ENCODE results near the gene CD200R1.
"Not testable (repeated sequence)": the region's sequence is repeated elsewhere in the genome, so short reads cannot be mapped to it uniquely, and the experiment has no call there.

CD200R1 gene

DNA sequence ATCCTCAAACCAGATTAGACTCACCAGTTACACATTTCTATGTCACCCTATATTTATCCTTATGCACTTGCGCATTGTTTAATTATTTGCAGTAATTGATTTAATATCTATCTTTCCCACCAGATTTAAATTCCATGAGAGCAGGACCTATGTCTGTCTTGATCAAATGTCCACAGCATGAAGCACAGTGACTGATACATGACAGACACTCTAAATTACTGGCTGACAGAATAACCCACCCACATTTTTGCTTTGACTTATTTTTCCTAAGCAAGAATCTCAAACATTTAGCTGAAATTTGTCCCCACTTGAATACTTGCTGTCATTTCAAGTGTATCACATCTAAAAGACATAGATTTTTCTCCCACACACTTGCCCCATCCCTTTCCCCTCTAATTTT is 7.5 kb downstream of the CD200R1 start:
- Histone ChIP-seq H3K4me1 (ENCODE audit: insufficient read depth, low read length) (no peaks in the 10 kb centered on the region), H3K27me3 (ENCODE audit: insufficient read depth, low read length) (no peaks in the 10 kb centered on the region), H3K9me3 (ENCODE audit: low read length) (no peaks in the 10 kb centered on the region), H3K4me3 (ENCODE audit: low read length) (no peak overlapping the region), H2AFZ (ENCODE audit: low read depth, low read length) (no peak overlapping the region), H3K36me3 (ENCODE audit: insufficient read depth, low read length) (no peaks in the 10 kb centered on the region)

DNA sequence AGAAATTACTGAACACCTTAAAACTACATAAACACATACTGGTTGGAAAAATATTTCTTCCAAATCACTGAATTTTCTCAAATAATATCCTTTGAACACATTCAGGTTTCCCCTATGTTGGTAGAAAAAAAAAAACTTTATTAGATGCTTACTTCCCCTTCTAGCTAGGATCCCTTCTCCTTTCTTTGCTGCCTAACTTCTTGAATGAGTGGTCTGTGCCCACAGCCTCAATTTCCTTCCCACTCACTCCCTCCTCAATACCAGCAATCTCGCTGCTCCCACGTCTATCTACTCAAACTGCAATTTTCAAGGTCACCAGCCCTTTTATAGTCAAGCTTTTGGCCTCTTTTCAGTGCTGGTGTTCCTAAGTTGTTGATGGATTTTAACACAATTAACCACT is 8.3 kb downstream of the CD200R1 start:
- Histone ChIP-seq H3K36me3 (ENCODE audit: insufficient read depth, low read length) (no peaks in the 10 kb centered on the region), H3K9me3 (ENCODE audit: low read length) (no peaks in the 10 kb centered on the region), H3K27me3 (ENCODE audit: insufficient read depth, low read length) (no peaks in the 10 kb centered on the region), H3K4me1 (ENCODE audit: insufficient read depth, low read length) (no peaks in the 10 kb centered on the region), H2AFZ (ENCODE audit: low read depth, low read length) (peak overlapping the region; percentile 46), H3K4me3 (ENCODE audit: low read length) (no peak overlapping the region)

DNA sequence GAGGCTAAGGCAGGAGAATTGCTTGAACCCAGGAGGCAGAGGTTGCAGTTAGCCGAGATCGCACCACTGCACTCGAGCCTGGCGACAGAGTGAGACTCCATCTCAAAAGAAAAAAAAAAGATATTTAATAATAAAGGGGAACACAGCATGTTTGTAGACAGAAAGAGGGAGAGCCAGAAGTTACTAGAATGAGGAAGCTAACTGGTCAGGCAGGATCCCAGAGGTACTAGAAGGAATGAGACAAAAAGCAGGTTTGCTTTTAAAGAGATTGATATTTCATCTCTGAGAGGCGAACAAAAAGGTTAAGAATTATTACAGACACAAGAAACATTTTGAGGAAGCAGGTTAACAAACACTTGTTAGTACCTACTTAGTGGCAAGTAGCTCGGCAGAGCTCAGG is 9.2 kb downstream of the CD200R1 start:
- no peaks in the 10 kb centered on the region for H3K36me3 ChIP-seq (ENCODE audit: insufficient read depth, low read length)
- no peaks in the 10 kb centered on the region for H3K4me1 ChIP-seq (ENCODE audit: insufficient read depth, low read length)
- H3K4me3 ChIP-seq (ENCODE audit: low read length), result no peak overlapping the region
- H3K9me3 ChIP-seq (ENCODE audit: low read length), result no peaks in the 10 kb centered on the region
- H3K27me3 ChIP-seq (ENCODE audit: insufficient read depth, low read length), result no peaks in the 10 kb centered on the region
- no peak overlapping the region for H2AFZ ChIP-seq (ENCODE audit: low read depth, low read length)

DNA sequence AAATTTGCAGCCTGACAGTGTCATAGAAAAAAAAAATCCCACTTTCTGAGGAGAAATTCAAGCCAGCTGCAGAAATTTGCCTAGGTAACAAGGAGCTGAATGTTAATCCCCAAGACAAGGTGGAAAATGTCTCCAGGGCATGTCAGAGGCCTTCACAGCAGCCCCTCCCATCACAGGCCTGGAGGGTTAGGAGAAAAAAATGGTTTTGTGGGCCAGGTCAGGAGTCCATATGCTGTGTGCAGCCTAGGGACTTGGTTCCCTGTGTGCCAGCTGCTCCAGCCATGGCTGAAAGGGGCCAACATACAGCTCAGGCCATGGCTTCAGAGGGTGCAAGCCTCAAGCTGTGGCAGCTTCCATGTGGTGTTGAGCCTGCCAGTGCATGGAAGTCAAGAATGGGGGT is 11.2 kb downstream of the CD200R1 start:
- Histone ChIP-seq H3K4me1 (ENCODE audit: insufficient read depth, low read length) (no peaks in the 10 kb centered on the region), H3K27me3 (ENCODE audit: insufficient read depth, low read length) (no peaks in the 10 kb centered on the region), H3K4me3 (ENCODE audit: low read length) (no peak overlapping the region), H2AFZ (ENCODE audit: low read depth, low read length) (no peak overlapping the region), H3K36me3 (ENCODE audit: insufficient read depth, low read length) (no peaks in the 10 kb centered on the region), H3K9me3 (ENCODE audit: low read length) (no peaks in the 10 kb centered on the region)

DNA sequence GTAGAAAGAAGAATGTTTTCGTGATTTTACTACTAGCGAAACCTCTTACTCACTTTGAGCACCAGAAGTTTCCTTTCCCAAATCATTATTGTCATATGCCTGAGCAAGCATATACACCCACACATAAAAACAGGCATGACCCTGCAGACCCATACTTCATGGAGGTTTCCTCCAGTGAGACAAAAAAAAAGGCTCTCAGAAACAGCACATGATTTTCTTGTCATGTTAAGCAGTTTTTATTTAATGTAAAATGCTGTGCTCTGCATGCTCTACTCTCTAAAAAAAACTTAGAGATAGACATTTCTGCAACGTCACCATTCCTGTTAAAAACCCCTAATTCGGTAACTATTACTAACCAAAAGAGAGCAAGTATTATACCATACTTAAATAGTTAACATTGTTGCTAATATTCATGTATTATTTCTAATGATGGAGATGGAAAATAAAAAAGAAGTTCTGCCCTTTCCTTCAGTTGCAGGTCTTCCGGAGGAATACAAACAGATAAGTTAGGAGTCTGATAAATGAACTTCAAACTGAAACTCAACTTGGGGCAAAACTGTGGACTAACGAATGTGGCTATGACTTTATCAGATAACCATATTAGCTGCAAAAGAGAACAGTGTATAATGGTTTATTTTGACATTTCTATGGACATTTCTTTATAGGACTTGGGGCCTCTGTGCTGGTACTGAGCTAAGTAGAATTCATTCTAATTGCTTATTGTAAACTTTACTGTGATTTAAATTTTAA is 15.9 kb downstream of the CD200R1 start:
- H3K4me3 ChIP-seq (ENCODE audit: low read length), result no peak overlapping the region
- H3K9me3 ChIP-seq (ENCODE audit: low read length), result no peaks in the 10 kb centered on the region
- no peaks in the 10 kb centered on the region for H3K4me1 ChIP-seq (ENCODE audit: insufficient read depth, low read length)
- no peaks in the 10 kb centered on the region for H3K27me3 ChIP-seq (ENCODE audit: insufficient read depth, low read length)
- H2AFZ ChIP-seq (ENCODE audit: low read depth, low read length), result no peak overlapping the region
- H3K36me3 ChIP-seq (ENCODE audit: insufficient read depth, low read length), result no peaks in the 10 kb centered on the region

DNA sequence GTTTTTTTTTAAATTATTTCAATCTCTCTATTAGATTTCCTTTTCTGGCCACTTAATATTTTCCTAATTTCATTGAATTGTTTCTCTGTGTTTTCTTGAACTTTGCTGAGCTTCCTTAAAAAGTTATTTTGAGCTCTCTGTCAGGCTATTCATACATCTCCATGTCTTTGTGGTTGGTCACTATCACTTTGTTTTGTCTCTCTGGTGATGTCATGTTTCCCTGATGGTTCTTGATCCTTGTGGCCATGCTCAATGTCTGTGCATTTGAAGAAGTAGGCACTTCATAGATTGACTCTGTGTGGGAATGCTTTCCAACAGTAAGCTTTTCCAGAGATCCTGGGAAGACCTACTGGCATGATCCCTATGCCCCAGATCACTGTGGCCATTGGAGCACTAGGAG is 18.6 kb downstream of the CD200R1 start:
- H3K27me3 ChIP-seq (ENCODE audit: insufficient read depth, low read length), result no peaks in the 10 kb centered on the region
- H3K4me3 ChIP-seq (ENCODE audit: low read length), result no peak overlapping the region
- H3K36me3 ChIP-seq (ENCODE audit: insufficient read depth, low read length), result no peaks in the 10 kb centered on the region
- no peaks in the 10 kb centered on the region for H3K4me1 ChIP-seq (ENCODE audit: insufficient read depth, low read length)
- no peaks in the 10 kb centered on the region for H3K9me3 ChIP-seq (ENCODE audit: low read length)
- H2AFZ ChIP-seq (ENCODE audit: low read depth, low read length), result no peak overlapping the region

DNA sequence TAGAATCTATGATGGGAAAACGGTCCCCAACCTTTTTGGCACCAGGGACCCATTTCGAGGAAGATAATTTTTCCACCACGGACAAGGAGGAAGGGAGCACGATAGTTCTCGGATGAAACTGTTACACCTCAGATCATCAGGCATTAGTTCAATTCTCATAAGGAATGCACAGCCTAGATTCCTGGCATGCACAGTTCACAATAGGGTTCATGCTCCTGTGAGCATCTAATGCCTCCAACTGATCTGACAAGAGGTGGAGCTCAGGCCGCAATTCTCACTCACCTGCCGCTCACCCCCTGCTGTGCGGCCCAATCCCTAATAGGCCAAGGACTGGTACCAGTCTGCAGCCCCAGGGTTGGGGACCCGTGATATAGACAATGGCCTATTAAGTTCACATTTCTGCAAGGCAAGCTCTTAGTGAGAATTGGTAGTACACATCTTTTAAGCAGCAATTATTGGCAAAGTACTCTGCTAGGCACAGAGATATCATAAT is 26.5 kb downstream of the CD200R1 start:
- Histone ChIP-seq H3K4me3 (ENCODE audit: low read length) (no peak overlapping the region), H3K4me1 (ENCODE audit: insufficient read depth, low read length) (no peaks in the 10 kb centered on the region), H3K9me3 (ENCODE audit: low read length) (no peaks in the 10 kb centered on the region), H3K27me3 (ENCODE audit: insufficient read depth, low read length) (no peaks in the 10 kb centered on the region), H2AFZ (ENCODE audit: low read depth, low read length) (no peak overlapping the region), H3K36me3 (ENCODE audit: insufficient read depth, low read length) (no peaks in the 10 kb centered on the region)

DNA sequence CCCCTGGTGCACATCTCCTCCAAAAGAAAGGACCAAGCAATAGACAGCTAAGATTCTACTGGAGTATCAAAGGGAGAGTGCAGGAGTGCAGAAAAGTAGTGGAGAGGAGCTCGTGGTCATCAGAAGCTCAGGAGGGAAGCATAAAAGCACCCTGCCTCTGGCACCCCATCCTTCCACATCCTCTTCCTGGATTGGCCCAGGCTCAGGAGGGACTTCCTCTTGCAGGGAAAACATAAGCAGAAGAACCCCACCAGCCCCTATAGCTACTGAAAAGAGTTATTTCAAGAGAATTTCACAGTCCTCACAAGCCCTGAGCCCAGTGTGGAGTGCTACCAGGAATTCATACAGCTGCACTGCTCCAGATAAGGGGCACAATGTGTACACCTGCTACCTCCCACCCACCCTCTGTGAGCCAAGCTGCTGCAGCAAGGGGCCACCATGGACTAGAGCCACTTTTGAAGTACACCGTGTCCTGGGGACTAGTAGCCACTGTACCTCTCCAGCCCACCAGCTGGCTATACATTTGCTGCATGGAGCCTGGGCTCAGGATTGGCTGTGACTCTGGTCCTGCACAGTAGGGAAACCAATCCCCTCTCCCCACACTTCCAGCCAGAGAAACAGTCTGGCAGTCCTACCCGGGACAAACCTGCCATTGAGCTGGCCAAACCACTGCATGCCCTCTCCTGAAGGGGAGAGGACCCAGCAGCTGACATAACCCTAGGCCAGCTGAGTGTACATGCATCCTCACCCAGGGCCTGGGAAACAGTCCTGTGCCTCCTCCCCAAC is 43.0 kb downstream of the CD200R1 start:
- H3K9me3 ChIP-seq (ENCODE audit: low read length), result no peaks in the 10 kb centered on the region
- no peak overlapping the region for H3K4me3 ChIP-seq (ENCODE audit: low read length)
- no peaks in the 10 kb centered on the region for H3K36me3 ChIP-seq (ENCODE audit: insufficient read depth, low read length)
- H3K4me1 ChIP-seq (ENCODE audit: insufficient read depth, low read length), result no peaks in the 10 kb centered on the region
- no peaks in the 10 kb centered on the region for H3K27me3 ChIP-seq (ENCODE audit: insufficient read depth, low read length)
- no peak overlapping the region for H2AFZ ChIP-seq (ENCODE audit: low read depth, low read length)

DNA sequence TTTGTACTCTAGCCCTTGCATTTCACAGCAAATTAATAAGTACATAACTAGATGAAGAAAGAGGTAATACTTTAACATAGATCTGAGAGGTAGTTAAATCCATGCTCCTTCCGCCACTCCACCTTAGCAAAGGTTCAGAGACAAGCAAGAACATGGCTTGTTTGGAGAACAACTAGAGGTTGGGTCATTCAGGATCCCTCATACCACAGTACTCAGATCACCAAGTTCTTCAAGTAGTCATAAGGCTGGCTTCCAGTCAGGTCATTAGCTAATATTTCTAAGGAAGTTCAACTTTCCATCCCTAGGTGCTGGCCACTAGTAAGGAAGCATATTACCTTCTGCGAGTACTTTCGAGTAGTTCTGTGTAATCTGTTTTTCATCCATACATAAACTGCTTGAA is 44.1 kb downstream of the CD200R1 start:
- Histone ChIP-seq H3K27me3 (ENCODE audit: insufficient read depth, low read length) (no peaks in the 10 kb centered on the region), H3K4me3 (ENCODE audit: low read length) (no peak overlapping the region), H2AFZ (ENCODE audit: low read depth, low read length) (no peak overlapping the region), H3K36me3 (ENCODE audit: insufficient read depth, low read length) (no peaks in the 10 kb centered on the region), H3K4me1 (ENCODE audit: insufficient read depth, low read length) (peaks cover 5% of the 10 kb centered on the region), H3K9me3 (ENCODE audit: low read length) (no peaks in the 10 kb centered on the region)

DNA sequence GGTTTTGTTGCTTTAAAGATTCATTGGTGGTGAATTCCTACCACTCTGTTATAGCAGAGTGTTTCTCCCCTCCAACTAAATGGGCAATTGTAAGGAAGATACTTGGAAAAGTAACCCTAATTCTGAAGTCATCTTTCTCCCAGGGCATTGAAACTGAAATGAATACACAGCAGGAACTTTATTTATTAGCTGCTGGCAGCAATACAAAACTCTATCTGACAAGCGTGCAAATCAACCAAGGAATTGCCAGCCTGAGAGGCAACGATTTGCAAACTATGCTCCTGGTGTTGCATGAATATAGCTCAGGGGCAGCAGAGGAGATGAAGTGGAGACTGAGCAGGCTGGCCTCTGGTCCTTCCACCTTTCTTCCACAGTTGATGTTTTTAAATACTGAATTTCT is 48.9 kb downstream of the CD200R1 start:
- H2AFZ ChIP-seq (ENCODE audit: low read depth, low read length), result no peak overlapping the region
- H3K4me1 ChIP-seq (ENCODE audit: insufficient read depth, low read length), result peaks cover 8% of the 10 kb centered on the region
- H3K36me3 ChIP-seq (ENCODE audit: insufficient read depth, low read length), result no peaks in the 10 kb centered on the region
- no peaks in the 10 kb centered on the region for H3K9me3 ChIP-seq (ENCODE audit: low read length)
- no peak overlapping the region for H3K4me3 ChIP-seq (ENCODE audit: low read length)
- H3K27me3 ChIP-seq (ENCODE audit: insufficient read depth, low read length), result no peaks in the 10 kb centered on the region

DNA sequence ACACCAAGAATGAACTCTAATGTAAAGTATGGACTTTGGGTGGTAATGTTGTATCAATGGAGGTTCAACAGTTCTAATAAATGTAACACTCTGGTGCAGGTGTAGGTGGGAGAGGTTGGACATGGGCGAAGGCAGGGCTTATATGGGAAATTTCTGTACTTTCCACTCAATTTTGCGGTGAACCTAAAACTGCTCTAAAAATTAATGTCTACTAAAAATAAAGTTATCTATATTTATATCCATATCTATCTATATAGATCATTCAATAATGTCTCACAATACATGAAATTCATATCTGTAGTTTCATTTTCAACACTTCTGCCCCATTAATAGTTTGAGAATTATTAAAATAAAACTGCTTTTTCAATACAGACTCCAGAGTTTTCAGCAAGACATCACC is 49.3 kb downstream of the CD200R1 start:
- Histone ChIP-seq H3K27me3 (ENCODE audit: insufficient read depth, low read length) (no peaks in the 10 kb centered on the region), H3K4me3 (ENCODE audit: low read length) (no peak overlapping the region), H3K9me3 (ENCODE audit: low read length) (no peaks in the 10 kb centered on the region)

DNA sequence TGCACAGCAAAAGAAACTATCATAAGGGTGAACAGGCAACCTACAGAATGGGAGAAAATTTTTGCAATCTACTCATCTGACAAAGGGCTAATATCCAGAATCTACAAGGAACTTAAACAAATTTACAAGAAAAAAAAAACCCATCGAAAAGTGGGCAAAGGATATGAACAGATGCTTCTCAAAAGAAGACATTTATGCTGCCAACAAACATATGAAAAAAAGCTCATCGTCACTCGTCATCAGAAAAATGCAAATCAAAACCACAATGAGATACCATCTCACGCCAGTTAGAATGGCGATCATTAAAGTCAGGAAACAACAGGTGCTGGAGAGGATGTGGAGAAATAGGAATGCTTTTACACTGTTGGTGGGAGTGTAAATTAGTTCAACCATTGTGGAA is 55.4 kb downstream of the CD200R1 start:
- H3K4me3 ChIP-seq (ENCODE audit: low read length), result not testable (repeated sequence)

More for the DNA sequence above, 49.3 kb downstream of the CD200R1 start:
- no peak overlapping the region for H2AFZ ChIP-seq (ENCODE audit: low read depth, low read length)
- peaks cover 8% of the 10 kb centered on the region for H3K4me1 ChIP-seq (ENCODE audit: insufficient read depth, low read length)
- no peaks in the 10 kb centered on the region for H3K36me3 ChIP-seq (ENCODE audit: insufficient read depth, low read length)

DNA sequence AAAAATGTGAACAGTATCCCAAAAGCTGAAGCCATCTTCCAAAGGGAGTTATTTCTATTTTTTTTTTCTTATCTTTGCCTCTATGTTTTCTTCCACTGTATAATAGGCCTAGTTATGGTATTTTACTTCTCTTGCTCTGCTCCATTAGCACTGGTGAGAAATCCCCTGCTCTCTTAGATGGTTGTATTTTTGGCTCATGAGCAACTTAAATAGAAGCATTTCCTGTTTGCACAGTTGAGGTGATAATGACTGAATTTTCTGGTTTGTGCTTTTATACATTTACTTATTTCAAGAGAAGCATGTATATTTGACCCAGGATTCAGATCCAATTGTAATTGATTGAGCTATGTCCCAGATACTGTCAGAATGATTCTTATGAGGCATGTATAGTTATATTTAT is 66.7 kb downstream of the CD200R1 start:
- Histone ChIP-seq H3K4me3 (ENCODE audit: low read length) (no peak overlapping the region), H3K27me3 (ENCODE audit: insufficient read depth, low read length) (no peaks in the 10 kb centered on the region), H2AFZ (ENCODE audit: low read depth, low read length) (no peak overlapping the region), H3K9me3 (ENCODE audit: low read length) (no peaks in the 10 kb centered on the region), H3K4me1 (ENCODE audit: insufficient read depth, low read length) (no peaks in the 10 kb centered on the region), H3K36me3 (ENCODE audit: insufficient read depth, low read length) (no peaks in the 10 kb centered on the region)

More for the DNA sequence above, 55.4 kb downstream of the CD200R1 start:
- not testable (repeated sequence) for H3K27me3 ChIP-seq (ENCODE audit: insufficient read depth, low read length); H3K36me3 ChIP-seq (ENCODE audit: insufficient read depth, low read length); H3K4me1 ChIP-seq (ENCODE audit: insufficient read depth, low read length); H2AFZ ChIP-seq (ENCODE audit: low read depth, low read length); H3K9me3 ChIP-seq (ENCODE audit: low read length)
